ENCODE data around the gene KCNQ1OT1. TPM values are rescaled to one million over a fixed set of nuclear protein-coding genes. Genes with fewer than 3 reads are reported as not detected.

KCNQ1OT1 gene
- total RNA-seq, 2 donors from 2014 or later = 2.3 to 3.3 TPM

DNA sequence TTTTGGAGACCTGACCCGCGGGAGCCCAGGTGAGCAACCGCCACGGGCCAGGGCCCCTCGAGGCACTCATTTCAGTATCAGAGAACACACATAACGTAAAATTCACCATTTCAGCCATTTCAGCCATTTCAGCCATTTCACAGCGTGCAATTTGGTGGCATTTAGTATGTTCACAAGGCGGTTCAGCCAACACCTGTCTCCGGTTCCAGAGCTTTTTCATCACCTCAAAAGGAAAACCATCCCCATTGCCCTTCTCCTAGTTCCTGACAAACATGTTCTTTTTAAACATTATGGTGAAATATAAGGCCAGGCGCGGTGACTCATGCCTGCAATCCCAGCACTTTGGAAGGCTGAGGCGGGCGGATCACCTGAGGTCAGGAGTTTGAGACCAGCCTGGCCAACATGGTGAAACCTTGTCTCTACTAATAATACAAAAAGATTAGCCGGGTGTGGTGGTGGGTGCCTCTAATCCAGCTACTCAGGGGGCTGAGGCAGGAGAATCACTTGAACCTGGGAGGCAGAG is 135.7 kb downstream of the KCNQ1OT1 start:
- Histone ChIP-seq H3K4me1 (ENCODE audit: control insufficient read depth in 1 of 2, low read depth in 2 of 2) (no peaks in the 10 kb centered on the region), H3K4me3 (no peak overlapping the region), H3K9me3 (no peaks in the 10 kb centered on the region), H3K36me3 (no peaks in the 10 kb centered on the region), H3K27me3 (replicated peaks; ENCODE audit: insufficient read depth) (no peaks in the 10 kb centered on the region), H3K27ac (no peak overlapping the region)
- DNase-seq (ENCODE audit: low spot score) (no peak), ATAC-seq (ENCODE audit: insufficient number of reproducible peaks, low FRiP score, low read depth) (no peak)
- TF ChIP-seq, protein P1, sequence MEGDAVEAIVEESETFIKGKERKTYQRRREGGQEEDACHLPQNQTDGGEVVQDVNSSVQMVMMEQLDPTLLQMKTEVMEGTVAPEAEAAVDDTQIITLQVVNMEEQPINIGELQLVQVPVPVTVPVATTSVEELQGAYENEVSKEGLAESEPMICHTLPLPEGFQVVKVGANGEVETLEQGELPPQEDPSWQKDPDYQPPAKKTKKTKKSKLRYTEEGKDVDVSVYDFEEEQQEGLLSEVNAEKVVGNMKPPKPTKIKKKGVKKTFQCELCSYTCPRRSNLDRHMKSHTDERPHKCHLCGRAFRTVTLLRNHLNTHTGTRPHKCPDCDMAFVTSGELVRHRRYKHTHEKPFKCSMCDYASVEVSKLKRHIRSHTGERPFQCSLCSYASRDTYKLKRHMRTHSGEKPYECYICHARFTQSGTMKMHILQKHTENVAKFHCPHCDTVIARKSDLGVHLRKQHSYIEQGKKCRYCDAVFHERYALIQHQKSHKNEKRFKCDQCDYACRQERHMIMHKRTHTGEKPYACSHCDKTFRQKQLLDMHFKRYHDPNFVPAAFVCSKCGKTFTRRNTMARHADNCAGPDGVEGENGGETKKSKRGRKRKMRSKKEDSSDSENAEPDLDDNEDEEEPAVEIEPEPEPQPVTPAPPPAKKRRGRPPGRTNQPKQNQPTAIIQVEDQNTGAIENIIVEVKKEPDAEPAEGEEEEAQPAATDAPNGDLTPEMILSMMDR (IDR thresholded peaks at IDR 0.05) = no peak

- Histone ChIP-seq H3K27me3 (replicated peaks; ENCODE audit: insufficient read depth) (no peaks in the 10 kb centered on the region), H3K27ac (no peak overlapping the region), H3K4me1 (ENCODE audit: control insufficient read depth in 1 of 2, low read depth in 2 of 2) (no peaks in the 10 kb centered on the region), H3K9me3 (no peaks in the 10 kb centered on the region), H3K4me3 (no peak overlapping the region), H3K36me3 (no peaks in the 10 kb centered on the region)
- DNase-seq (ENCODE audit: low spot score) (no peak), ATAC-seq (ENCODE audit: insufficient number of reproducible peaks, low FRiP score, low read depth) (no peak)
- TF ChIP-seq, protein P1 (IDR thresholded peaks at IDR 0.05) = no peak
These were observed 136.4 kb downstream of the KCNQ1OT1 start for GRCh38 chr11:2563213-2564007.

GRCh38 chr11:2562890-2563212 is 136.9 kb downstream of the KCNQ1OT1 start:
- ATAC-seq (ENCODE audit: insufficient number of reproducible peaks, low FRiP score, low read depth) (no peak), DNase-seq (ENCODE audit: low spot score) (no peak)
- Histone ChIP-seq H3K9me3 (no peaks in the 10 kb centered on the region), H3K27me3 (replicated peaks; ENCODE audit: insufficient read depth) (no peaks in the 10 kb centered on the region), H3K4me3 (no peak overlapping the region), H3K27ac (no peak overlapping the region), H3K4me1 (ENCODE audit: control insufficient read depth in 1 of 2, low read depth in 2 of 2) (no peaks in the 10 kb centered on the region), H3K36me3 (no peaks in the 10 kb centered on the region)
- TF ChIP-seq, protein P1 (IDR thresholded peaks at IDR 0.05) = no peak

DNA sequence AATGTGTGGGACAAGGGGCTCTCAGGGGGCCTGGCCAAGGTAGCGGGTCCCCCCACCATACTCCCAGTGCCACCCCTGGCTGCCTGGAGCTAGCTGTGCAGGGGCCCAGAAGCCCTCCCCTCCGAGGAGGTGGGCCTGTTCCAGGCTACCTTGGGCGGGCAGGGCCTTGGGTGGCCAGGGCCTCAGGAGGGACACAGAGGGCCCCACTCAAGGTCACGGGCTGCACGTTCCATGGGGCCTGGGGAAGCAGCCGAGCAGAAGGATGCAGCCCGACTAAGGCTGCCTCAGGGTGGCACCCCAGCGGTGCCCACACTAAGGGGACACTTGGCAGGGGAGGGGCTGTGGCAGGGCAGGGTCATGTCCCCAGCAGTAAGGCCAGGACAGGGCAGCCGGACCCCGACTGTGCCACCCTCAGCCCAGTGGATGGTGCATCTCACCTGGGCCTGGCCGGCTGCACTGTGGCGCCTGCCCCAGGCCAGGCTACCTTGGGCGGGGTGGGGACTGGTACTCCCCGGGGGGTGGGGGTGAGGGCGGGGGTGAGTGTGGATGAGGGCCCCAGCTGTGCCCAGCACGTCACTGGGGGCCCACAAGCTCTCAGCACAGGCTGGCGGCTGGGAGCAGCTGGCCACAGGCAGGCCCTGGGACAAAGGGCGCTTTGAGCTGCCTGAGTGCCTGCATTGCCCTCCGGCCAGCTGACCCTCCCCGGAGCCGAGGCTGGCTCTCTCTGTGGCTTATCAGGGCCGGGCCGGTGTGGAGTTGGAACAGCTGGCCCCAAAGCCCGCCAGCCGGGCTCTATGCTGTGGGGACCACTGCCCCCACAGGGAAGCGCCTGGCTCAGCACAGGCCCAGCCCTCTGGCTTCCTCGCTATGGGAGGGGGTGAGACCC is 137.9 kb downstream of the KCNQ1OT1 start:
- no peak for ATAC-seq (ENCODE audit: insufficient number of reproducible peaks, low FRiP score, low read depth)
- Histone ChIP-seq H3K4me3 (no peak overlapping the region), H3K9me3 (no peaks in the 10 kb centered on the region), H3K27ac (no peak overlapping the region), H3K27me3 (replicated peaks; ENCODE audit: insufficient read depth) (no peaks in the 10 kb centered on the region), H3K4me1 (ENCODE audit: control insufficient read depth in 1 of 2, low read depth in 2 of 2) (no peaks in the 10 kb centered on the region), H3K36me3 (no peaks in the 10 kb centered on the region)
- DNase-seq (ENCODE audit: low spot score) = no peak
- TF ChIP-seq, protein P1 (IDR thresholded peaks at IDR 0.05) = no peak

All from thoracic aorta (tissue), 2 donors.